Measurements from ENCODE around the gene REN. TPM values are rescaled to one million over a fixed set of nuclear protein-coding genes. Genes with fewer than 3 reads are reported as not detected.

REN gene
- total and polyA plus RNA-seq, 9 of the 15 experiments (the other 6 are each of a cell fraction or from before 2014, with no cell fraction given), result 1.7 to 9.9 (median 3.1) TPM

DNA sequence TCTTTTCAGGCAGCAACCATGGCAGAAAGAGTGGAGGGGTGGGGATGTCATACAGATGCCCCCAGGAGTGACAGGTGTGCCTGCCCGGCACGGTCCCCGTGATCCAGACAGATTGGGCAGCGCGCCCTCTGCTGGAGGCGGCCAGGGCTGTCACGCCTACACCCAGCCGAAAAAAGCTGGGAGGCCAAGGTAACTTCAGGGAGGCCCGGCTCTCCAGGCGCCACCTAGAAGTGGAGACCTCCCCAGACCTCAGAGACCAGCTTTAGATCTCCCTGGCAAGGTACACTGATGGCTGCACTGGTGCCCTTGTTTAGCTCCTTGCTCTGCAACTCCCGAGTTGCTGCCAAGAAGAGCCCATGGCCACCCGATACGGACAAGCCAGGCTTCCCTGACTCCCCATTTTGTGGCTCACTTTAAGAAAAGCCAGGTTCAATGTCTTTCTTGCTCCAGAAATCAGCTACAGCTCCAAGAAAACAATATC, 41.0 kb upstream of the REN start:
- intact Hi-C loops (cut with micrococcal nuclease), result loop anchor here (1.0 to 5.0 kb wide), 3 partner anchors 45 to 346 kb away; partner anchors contain the start of genes PIK3C2B and SNRPE
- no peaks in the 10 kb centered on the region for H4K20me1 ChIP-seq (replicated peaks; ENCODE audit: control insufficient read depth, insufficient read depth, low read length)
- ATAC-seq (peak; percentile 100), FAIRE-seq (peak; percentile 76), DNase-seq (ENCODE audit: extremely low read depth in 1 of 4, low spot score in 3 of 4) (peak; percentile 70 to 91 (median 87))
- no peak overlapping the region for H2AFZ ChIP-seq (ENCODE audit: low read depth, low read length)
- no peak overlapping the region for H3K27ac ChIP-seq (ENCODE audit: extremely low read depth, low read depth, low read length)
- no peak overlapping the region for H3K9ac ChIP-seq (ENCODE audit: insufficient read depth in 1 of 2, low read depth in 2 of 2, low read length in 2 of 2)
- no peak overlapping the region for H3K4me3 ChIP-seq
- H3K27me3 ChIP-seq (ENCODE audit: control insufficient read depth in 2 of 2, insufficient read depth in 2 of 2, low read length in 2 of 2), result peaks cover 7 to 35% of the 10 kb centered on the region in 2 experiments; a peak in 4 of 5 replicates
- H3K79me2 ChIP-seq (ENCODE audit: control insufficient read depth, insufficient read depth, low read length), result no peaks in the 10 kb centered on the region
- H3K9me1 ChIP-seq (ENCODE audit: control insufficient read depth, insufficient read depth, low read length), result no peaks in the 10 kb centered on the region
- no peaks in the 10 kb centered on the region for H3K9me3 ChIP-seq (replicated peaks; ENCODE audit: control insufficient read depth, insufficient read depth, low read depth, low read length)
- BruUV-seq (replicated peaks), result no TSS peak
- ChIA-PET POLR2A (interaction anchor here (0.8 to 1.3 kb wide), 3 partner anchors 9 to 75 kb away, joined by 3 to 6 read pairs (median 4); no protein-coding TSS in a partner anchor), CTCF (ENCODE audit: low intra/inter-chr PET ratio) (interaction anchor here (0.6 to 1.0 kb wide), 3 partner anchors 45 to 346 kb away, joined by 3 to 5 read pairs (median 3); partner anchors contain the start of gene SNRPE)
- no peaks in the 10 kb centered on the region for H3K36me3 ChIP-seq (ENCODE audit: control insufficient read depth, insufficient read depth, low read length)
- in situ Hi-C loops (cut with MboI), result no loop called here
- 2% methylated on average over 13 of the region's 13 CpGs for WGBS (ENCODE audit: insufficient coverage, low coverage, missing lambda C conversion rate)
- peaks cover 0 to 2% of the 10 kb centered on the region in 2 experiments; a peak in 1 of 5 replicates for H3K4me1 ChIP-seq (replicated peaks in 1 of 2; ENCODE audit: control insufficient read depth in 2 of 2, insufficient read depth in 2 of 2, low read length in 2 of 2)
- no peak overlapping the region for H3K4me2 ChIP-seq (ENCODE audit: insufficient read depth, low read length)
- 0 out of 2 replicates have a peak, but pooled peaks have one; percentile 6 for TF ChIP-seq FOXK1 (CRISPR knock-in tag; IDR thresholded peaks at IDR 0.05; ENCODE audit: borderline replicate concordance)
- TF ChIP-seq STAG1 (CRISPR knock-in tag; IDR thresholded peaks at IDR 0.05; ENCODE audit: borderline replicate concordance), result peak; percentile 57; the same call in 1 of the 2 replicates
- no peak for TF ChIP-seq CEBPB (tag; IDR thresholded peaks at IDR 0.05)
- TF ChIP-seq L3MBTL2 (IDR thresholded peaks at IDR 0.05), result no peak
- peak; percentile 86 to 90 for TF ChIP-seq RAD21 (CRISPR knock-in tag; conservative IDR thresholded peaks at IDR 0.05 in 1 of 2, IDR thresholded peaks at IDR 0.05 in 1 of 2)
- no peak for TF ChIP-seq RNF2 (IDR thresholded peaks at IDR 0.05)
- TF ChIP-seq KLF16 (IDR thresholded peaks at IDR 0.05), result peak; percentile 31; the same call in 1 of the 2 replicates
- TF ChIP-seq IRF2 (CRISPR knock-in tag; IDR thresholded peaks at IDR 0.05), result no peak
- TF ChIP-seq MEIS2 (IDR thresholded peaks at IDR 0.05; ENCODE audit: partially characterized antibody), result peak; percentile 31
- 0 out of 2 replicates have a peak, but pooled peaks have one; percentile 43 for TF ChIP-seq ZNF583 (CRISPR knock-in tag; IDR thresholded peaks at IDR 0.05)
- TF ChIP-seq, protein P1, sequence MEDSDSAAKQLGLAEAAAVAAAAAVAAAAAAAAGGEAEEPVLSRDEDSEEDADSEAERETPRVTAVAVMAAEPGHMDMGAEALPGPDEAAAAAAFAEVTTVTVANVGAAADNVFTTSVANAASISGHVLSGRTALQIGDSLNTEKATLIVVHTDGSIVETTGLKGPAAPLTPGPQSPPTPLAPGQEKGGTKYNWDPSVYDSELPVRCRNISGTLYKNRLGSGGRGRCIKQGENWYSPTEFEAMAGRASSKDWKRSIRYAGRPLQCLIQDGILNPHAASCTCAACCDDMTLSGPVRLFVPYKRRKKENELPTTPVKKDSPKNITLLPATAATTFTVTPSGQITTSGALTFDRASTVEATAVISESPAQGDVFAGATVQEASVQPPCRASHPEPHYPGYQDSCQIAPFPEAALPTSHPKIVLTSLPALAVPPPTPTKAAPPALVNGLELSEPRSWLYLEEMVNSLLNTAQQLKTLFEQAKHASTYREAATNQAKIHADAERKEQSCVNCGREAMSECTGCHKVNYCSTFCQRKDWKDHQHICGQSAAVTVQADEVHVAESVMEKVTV (CRISPR knock-in tag; IDR thresholded peaks at IDR 0.05), result peak; percentile 54; the same call in 1 of the 2 replicates
- 0 out of 2 replicates have a peak, but pooled peaks have one; percentile 10 for TF ChIP-seq ZNF384 (IDR thresholded peaks at IDR 0.05; ENCODE audit: low read depth, low read length)
- no peak for TF ChIP-seq TBP (optimal IDR thresholded peaks at IDR 0.05; ENCODE audit: low read depth, low read length)
- TF ChIP-seq TEAD1 (CRISPR knock-in tag; IDR thresholded peaks at IDR 0.05), result 0 out of 4 replicates have a peak, but pooled peaks of 1 of the 2 experiments have one; percentile 26
- TF ChIP-seq MEF2A (IDR thresholded peaks at IDR 0.05; ENCODE audit: control insufficient read depth, low read depth, low read length), result no peak
- TF ChIP-seq CBX5 (IDR thresholded peaks at IDR 0.05; ENCODE audit: borderline replicate concordance, low read depth), result 0 out of 2 replicates have a peak, but pooled peaks have one; percentile 16
- no peak for TF ChIP-seq MCM7 (IDR thresholded peaks at IDR 0.05)
- 0 out of 2 replicates have a peak, but pooled peaks have one; percentile 28 for TF ChIP-seq E2F3 (CRISPR knock-in tag; IDR thresholded peaks at IDR 0.05)
- peak; percentile 47; the same call in 1 of the 2 replicates for TF ChIP-seq CREM (IDR thresholded peaks at IDR 0.05; ENCODE audit: low read depth)

Measured in K562 (cell line).